Neuronal stem cell (in vitro differentiated cells): ENCODE measurements around the gene PIK3C2G.
A peak's percentile ranks its signal among the peaks of the same experiment; 100 is the strongest.

Source experiments
- DNase-seq: peaks from one replicate; pipeline ENCODE4 v3.0.0-alpha.2; 2013; ENCODE audit warnings: low spot score
- H2AFZ ChIP-seq: one replicate; pipeline ENCODE4 v1.6.1; 2013; ENCODE audit warnings: mild to moderate bottlenecking, low read length, inconsistent platforms
- H2AK5ac ChIP-seq: 2 replicates; pipeline ENCODE4 v1.6.1; 2013; ENCODE audit warnings: low read depth, mild to moderate bottlenecking, inconsistent platforms, low read length, moderate library complexity, mixed read lengths
- H2BK120ac ChIP-seq: 2 replicates; pipeline ENCODE4 v1.6.1; 2013; ENCODE audit warnings: low read depth, mild to moderate bottlenecking, inconsistent platforms, low read length, moderate library complexity, mixed read lengths
- H2BK12ac ChIP-seq: one replicate; pipeline ENCODE4 v1.6.1; 2013; ENCODE audit warnings: low read length, inconsistent platforms
- H2BK15ac ChIP-seq: 2 replicates; pipeline ENCODE4 v1.6.1; 2013; ENCODE audit warnings: mild to moderate bottlenecking, low read length, inconsistent platforms, mixed read lengths
- H2BK5ac ChIP-seq: one replicate; pipeline ENCODE4 v1.6.1; 2013; ENCODE audit warnings: inconsistent platforms, mild to moderate bottlenecking, low read length, moderate library complexity
- H3K14ac ChIP-seq: one replicate; pipeline ENCODE4 v1.6.1; 2013; ENCODE audit warnings: low read length, inconsistent platforms
- H3K18ac ChIP-seq: 2 replicates; pipeline ENCODE4 v1.6.1; 2013; ENCODE audit warnings: low read length, inconsistent platforms
- H3K23ac ChIP-seq: 2 replicates; pipeline ENCODE4 v1.6.1; 2013; ENCODE audit warnings: low read depth, mild to moderate bottlenecking, mixed read lengths, low read length, inconsistent platforms; ENCODE audit not compliant: poor library complexity
- H3K27ac ChIP-seq: replicated peaks from 3 replicates; pipeline ENCODE4 v1.5.1; 2013; ENCODE audit warnings: low read length, inconsistent platforms
- H3K27me3 ChIP-seq, 3 experiments: 2 replicates each; pipeline ENCODE4 v1.6.1; 2013; ENCODE audit warnings: low read length in 3 of 3, mild to moderate bottlenecking in 2 of 3, inconsistent platforms in 1 of 3, low read depth in 1 of 3, mixed read lengths in 1 of 3, moderate library complexity in 1 of 3; ENCODE audit not compliant: control insufficient read depth in 3 of 3, insufficient read depth in 3 of 3
- H3K36me3 ChIP-seq, 2 donors: replicated peaks in 1 of 2; 2 replicates each; pipeline ENCODE4 v1.6.1; 2013; ENCODE audit warnings: low read length in 2 of 2; ENCODE audit not compliant: control insufficient read depth in 2 of 2, insufficient read depth in 2 of 2
- H3K4ac ChIP-seq: 2 replicates; pipeline ENCODE4 v1.6.1; 2013; ENCODE audit warnings: inconsistent platforms, mild to moderate bottlenecking, low read length, moderate library complexity
- H3K4me1 ChIP-seq, 2 donors: 1 replicate in 1 of 2; 2 replicates in 1 of 2; pipeline ENCODE4 v1.6.1; 2013; ENCODE audit warnings: low read length in 2 of 2, low read depth in 1 of 2; ENCODE audit not compliant: control insufficient read depth in 2 of 2, insufficient read depth in 1 of 2
- H3K4me2 ChIP-seq: one replicate; pipeline ENCODE4 v1.6.1; 2013; ENCODE audit warnings: mild to moderate bottlenecking, low read length, inconsistent platforms; ENCODE audit not compliant: insufficient read depth, poor library complexity, severe bottlenecking
- H3K4me3 ChIP-seq, 2 donors: 2 replicates each; pipeline ENCODE4 v1.5.1; 2013; ENCODE audit warnings: low read length in 2 of 2, mild to moderate bottlenecking in 2 of 2, inconsistent platforms in 1 of 2, moderate library complexity in 1 of 2
- H3K79me1 ChIP-seq: one replicate; pipeline ENCODE4 v1.6.1; 2013; ENCODE audit warnings: low read depth, mild to moderate bottlenecking, inconsistent platforms, low read length, moderate library complexity
- H3K9ac ChIP-seq: one replicate; pipeline ENCODE4 v1.6.1; 2013; ENCODE audit warnings: mild to moderate bottlenecking, low read depth, low read length, inconsistent platforms; ENCODE audit not compliant: poor library complexity
- H3K9me3 ChIP-seq, 2 donors: replicated peaks in 1 of 2; 2 replicates each; pipeline versions ENCODE3 to v1.6.1; 2013; ENCODE audit warnings: low read length in 2 of 2, mild to moderate bottlenecking in 2 of 2, inconsistent platforms in 1 of 2, low read depth in 1 of 2, mixed read lengths in 1 of 2, moderate library complexity in 1 of 2; ENCODE audit not compliant: control insufficient read depth in 2 of 2, insufficient read depth in 1 of 2
- H4K8ac ChIP-seq: one replicate; pipeline ENCODE4 v1.6.1; 2013; ENCODE audit warnings: low read depth, mild to moderate bottlenecking, inconsistent platforms, low read length, moderate library complexity
- H4K91ac ChIP-seq: one replicate; pipeline ENCODE4 v1.6.1; 2013; ENCODE audit warnings: low read length, low read depth, mild to moderate bottlenecking, inconsistent platforms; ENCODE audit not compliant: poor library complexity
- WGBS, 2 donors: extraction: QIAGEN DNeasy Blood & Tissue Kit; methylation state at CpG; one replicate each; pipeline ENCODE4 v1.1.7; 2013; ENCODE audit warnings: missing lambda C conversion rate in 2 of 2, mixed read lengths in 1 of 2; ENCODE audit not compliant: insufficient read length in 2 of 2, insufficient replicate concordance in 1 of 2; ENCODE audit errors: extremely low coverage in 2 of 2; 5-methylcytosine and 5-hydroxymethylcytosine counted together

The PIK3C2G gene

GRCh38 chr12:18358077-18358476, 96.8 kb downstream of the PIK3C2G start:
- Histone ChIP-seq H3K27me3 (no peaks in the 10 kb centered on the region), H3K9me3 (peaks cover 2 to 7% of the 10 kb centered on the region in 2 donors), H2BK12ac (no peak overlapping the region), H3K4ac (no peak overlapping the region), H2AK5ac (no peak overlapping the region), H3K23ac (no peak overlapping the region), H3K18ac (no peak overlapping the region), H3K14ac (no peak overlapping the region), H3K4me1 (no peaks in the 10 kb centered on the region), H3K36me3 (no peaks in the 10 kb centered on the region), H3K79me1 (peaks cover 2% of the 10 kb centered on the region), H4K8ac (no peak overlapping the region), H2BK5ac (no peak overlapping the region), H3K9ac (no peak overlapping the region), H2BK120ac (no peak overlapping the region), H3K4me3 (no peak overlapping the region), H3K27ac (no peak overlapping the region), H2AFZ (no peak overlapping the region), H3K4me2 (no peak overlapping the region), H2BK15ac (no peak overlapping the region), H4K91ac (no peak overlapping the region)
- no CpG with 5 or more reads among the region's 2 CpGs for WGBS, 2 donors
- no peak for DNase-seq

GRCh38 chr12:18358930-18359329, 97.6 kb downstream of the PIK3C2G start:
- Histone ChIP-seq H2AK5ac (no peak overlapping the region), H3K27ac (no peak overlapping the region), H2BK15ac (no peak overlapping the region), H4K8ac (no peak overlapping the region), H3K4me2 (no peak overlapping the region), H3K9me3 (peaks cover 2 to 7% of the 10 kb centered on the region in 2 donors), H3K4me1 (no peaks in the 10 kb centered on the region), H3K27me3 (no peaks in the 10 kb centered on the region), H3K36me3 (no peaks in the 10 kb centered on the region), H2AFZ (no peak overlapping the region), H4K91ac (no peak overlapping the region), H3K9ac (no peak overlapping the region), H3K14ac (no peak overlapping the region), H3K18ac (no peak overlapping the region), H3K79me1 (peaks cover 2% of the 10 kb centered on the region), H2BK12ac (no peak overlapping the region), H3K4ac (no peak overlapping the region), H3K23ac (no peak overlapping the region), H2BK5ac (no peak overlapping the region), H3K4me3 (no peak overlapping the region), H2BK120ac (no peak overlapping the region)
- no peak for DNase-seq
- no CpG with 5 or more reads among the region's 2 CpGs for WGBS, 2 donors

GRCh38 chr12:18361433-18361832, 100.1 kb downstream of the PIK3C2G start:
- Histone ChIP-seq H3K4me2 (no peak overlapping the region), H3K27me3 (no peaks in the 10 kb centered on the region), H2BK15ac (no peak overlapping the region), H3K4me3 (no peak overlapping the region), H3K14ac (no peak overlapping the region), H2AFZ (no peak overlapping the region), H3K36me3 (no peaks in the 10 kb centered on the region), H3K79me1 (no peaks in the 10 kb centered on the region), H3K4ac (no peak overlapping the region), H4K8ac (no peak overlapping the region), H2BK12ac (no peak overlapping the region), H3K27ac (no peak overlapping the region), H2AK5ac (no peak overlapping the region), H2BK120ac (no peak overlapping the region), H3K23ac (no peak overlapping the region), H3K9ac (no peak overlapping the region), H4K91ac (no peak overlapping the region), H2BK5ac (no peak overlapping the region), H3K18ac (no peak overlapping the region), H3K4me1 (no peaks in the 10 kb centered on the region), H3K9me3 (peaks cover 0 to 2% of the 10 kb centered on the region in 2 donors)
- DNase-seq, result no peak

- Histone ChIP-seq H3K4me1 (no peaks in the 10 kb centered on the region), H3K23ac (no peak overlapping the region), H3K27ac (no peak overlapping the region), H3K79me1 (no peaks in the 10 kb centered on the region), H3K9ac (no peak overlapping the region), H3K14ac (no peak overlapping the region), H3K4me3 (no peak overlapping the region), H2AK5ac (no peak overlapping the region), H2BK120ac (no peak overlapping the region), H3K27me3 (no peaks in the 10 kb centered on the region), H3K9me3 (no peaks in the 10 kb centered on the region), H4K91ac (no peak overlapping the region), H3K4ac (no peak overlapping the region), H2BK12ac (no peak overlapping the region), H4K8ac (no peak overlapping the region), H3K18ac (no peak overlapping the region), H3K36me3 (no peaks in the 10 kb centered on the region), H2BK15ac (no peak overlapping the region), H2BK5ac (no peak overlapping the region), H3K4me2 (no peak overlapping the region), H2AFZ (peak overlapping the region; percentile 51)
- DNase-seq, result no peak
- no CpG with 5 or more reads among the region's 2 CpGs for WGBS, 2 donors
Observed at GRCh38 chr12:18363321-18363720, 102.0 kb downstream of the PIK3C2G start.
